Loucy (cell line): ENCODE measurements around the gene GPR146.

Experiments used
- EZH2phosphoT487 ChIP-seq: fragments of 200-600 bp; IDR thresholded peaks from 2 replicates; pipeline ENCODE4 v1.6.1; 2018; ENCODE audit warnings: antibody characterized with exemption, mild to moderate bottlenecking, moderate library complexity, borderline replicate concordance
- TF ChIP-seq, protein P1 (sequence below): fragments of 200-600 bp; sonication (generic); conservative IDR thresholded peaks from 2 replicates; pipeline ENCODE4 v1.5.1; 2014; ENCODE audit warnings: mild to moderate bottlenecking, antibody characterized with exemption, low read length

- TF ChIP-seq, protein P1, sequence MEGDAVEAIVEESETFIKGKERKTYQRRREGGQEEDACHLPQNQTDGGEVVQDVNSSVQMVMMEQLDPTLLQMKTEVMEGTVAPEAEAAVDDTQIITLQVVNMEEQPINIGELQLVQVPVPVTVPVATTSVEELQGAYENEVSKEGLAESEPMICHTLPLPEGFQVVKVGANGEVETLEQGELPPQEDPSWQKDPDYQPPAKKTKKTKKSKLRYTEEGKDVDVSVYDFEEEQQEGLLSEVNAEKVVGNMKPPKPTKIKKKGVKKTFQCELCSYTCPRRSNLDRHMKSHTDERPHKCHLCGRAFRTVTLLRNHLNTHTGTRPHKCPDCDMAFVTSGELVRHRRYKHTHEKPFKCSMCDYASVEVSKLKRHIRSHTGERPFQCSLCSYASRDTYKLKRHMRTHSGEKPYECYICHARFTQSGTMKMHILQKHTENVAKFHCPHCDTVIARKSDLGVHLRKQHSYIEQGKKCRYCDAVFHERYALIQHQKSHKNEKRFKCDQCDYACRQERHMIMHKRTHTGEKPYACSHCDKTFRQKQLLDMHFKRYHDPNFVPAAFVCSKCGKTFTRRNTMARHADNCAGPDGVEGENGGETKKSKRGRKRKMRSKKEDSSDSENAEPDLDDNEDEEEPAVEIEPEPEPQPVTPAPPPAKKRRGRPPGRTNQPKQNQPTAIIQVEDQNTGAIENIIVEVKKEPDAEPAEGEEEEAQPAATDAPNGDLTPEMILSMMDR: no peak
- no peak for TF ChIP-seq EZH2phosphoT487
Measured at GRCh38 chr7:1071731-1072254, 27.4 kb downstream of the GPR146 start.
